ENCODE data around the gene RPLP2.

The RPLP2 gene

DNA sequence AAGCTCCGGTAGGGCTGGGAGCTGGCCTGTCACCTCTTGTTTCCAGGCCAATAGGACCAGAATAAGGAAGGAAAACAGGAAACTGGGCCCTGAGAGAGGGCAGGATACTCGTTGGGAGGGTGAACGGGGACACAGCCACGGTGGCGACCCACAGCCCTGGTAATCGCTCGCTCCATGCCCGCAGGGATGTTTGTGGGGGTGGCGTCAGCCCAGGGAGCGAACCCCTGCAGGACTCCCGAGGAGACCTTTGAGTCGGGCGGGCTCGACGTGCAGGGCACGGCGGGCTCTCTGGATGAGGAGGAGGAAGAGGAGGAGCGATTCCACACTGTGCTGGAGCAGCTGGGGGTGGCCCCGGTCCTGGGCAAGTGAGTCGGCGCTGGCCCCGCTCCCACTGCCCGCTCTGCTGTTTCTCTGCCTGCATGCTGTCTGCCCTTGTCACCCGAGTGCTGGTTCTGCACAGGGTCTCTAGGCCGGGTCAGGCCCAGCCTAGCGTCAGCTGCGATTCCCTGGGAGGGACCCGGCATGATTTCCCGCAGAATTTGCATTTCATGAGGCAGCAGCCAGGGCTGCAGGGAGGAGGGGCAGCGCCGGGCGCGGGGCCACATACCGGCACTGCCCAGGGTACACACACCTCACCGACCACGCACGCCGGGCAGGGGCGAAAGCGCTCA lies 19.5 kb downstream of the RPLP2 start:
- DNase-seq: no peak
- Mint-ChIP-seq H3K4me3 (peak overlapping the region; percentile 69 to 86), H3K27ac (no peak overlapping the region), H3K27me3 (peaks cover 54% of the 10 kb centered on the region), H3K9me3 (no peaks in the 10 kb centered on the region), H3K4me1 (peaks cover 73% of the 10 kb centered on the region)
- no peak for ATAC-seq

DNA sequence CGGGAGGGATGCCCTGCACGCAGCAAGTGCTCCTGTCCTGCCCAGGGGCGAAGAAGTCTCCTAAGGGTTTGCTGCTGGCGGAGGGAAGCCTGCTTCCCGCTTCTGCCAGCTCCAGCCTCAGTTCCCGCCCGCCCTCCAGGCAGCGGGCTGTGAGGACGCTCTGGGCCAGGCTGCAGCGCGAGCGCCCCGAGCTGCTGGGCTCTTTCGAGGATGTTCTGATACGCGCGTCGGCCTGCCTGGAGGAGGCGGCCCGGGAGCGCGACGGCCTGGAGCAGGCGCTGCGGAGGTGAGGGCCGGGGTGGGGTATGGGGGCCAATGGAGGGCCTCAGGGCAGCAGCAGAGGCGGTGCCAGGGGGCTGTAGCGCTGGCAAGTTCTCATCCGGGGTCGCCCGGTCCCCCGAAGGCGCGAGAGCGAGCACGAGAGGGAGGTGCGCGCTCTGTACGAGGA lies 20.1 kb downstream of the RPLP2 start:
- Mint-ChIP-seq H3K27ac (no peak overlapping the region), H3K27me3 (peaks cover 54% of the 10 kb centered on the region), H3K4me1 (peaks cover 79% of the 10 kb centered on the region), H3K9me3 (no peaks in the 10 kb centered on the region), H3K4me3 (peak overlapping the region; percentile 69 to 86)
- ATAC-seq (peak; percentile 8), DNase-seq (no peak)

DNA sequence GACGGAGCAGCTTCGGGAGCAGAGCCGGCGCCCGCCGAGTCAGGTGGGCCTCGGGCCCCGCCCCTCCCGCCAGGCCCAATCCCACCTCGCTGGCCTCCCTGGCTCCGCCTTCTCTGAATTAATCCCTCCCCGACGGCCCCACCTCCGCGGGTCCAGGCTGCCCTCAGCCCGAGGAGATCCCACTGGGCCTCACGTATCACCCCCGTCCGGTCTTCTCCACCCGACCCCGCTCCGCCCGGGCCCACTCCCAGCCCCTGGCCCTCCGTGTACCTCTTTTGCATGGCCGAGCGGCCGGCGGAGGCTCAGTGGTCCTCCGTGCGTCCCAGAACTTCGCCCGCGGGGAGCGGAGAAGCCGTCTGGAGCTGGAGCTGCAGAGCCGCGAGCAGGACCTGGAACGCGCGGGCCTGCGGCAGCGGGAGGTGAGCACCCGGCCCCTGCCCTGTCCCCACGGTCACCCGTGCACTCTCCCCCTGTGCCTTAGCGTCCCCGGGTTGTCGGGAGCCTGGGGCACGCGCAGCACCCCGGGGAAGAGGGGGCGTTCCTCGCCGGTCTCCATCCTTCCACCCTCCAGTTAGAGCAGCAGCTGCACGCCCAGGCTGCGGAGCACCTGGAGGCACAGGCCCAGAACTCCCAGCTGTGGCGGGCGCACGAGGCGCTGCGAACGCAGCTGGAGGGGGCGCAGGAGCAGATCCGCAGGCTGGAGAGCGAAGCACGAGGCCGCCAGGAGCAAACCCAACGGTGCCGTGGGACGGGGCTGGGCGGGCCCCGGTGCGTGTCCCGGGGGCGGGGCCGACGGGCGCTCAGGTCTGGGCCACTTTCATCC lies 20.7 kb downstream of the RPLP2 start:
- Mint-ChIP-seq H3K4me3 (peak overlapping the region; percentile 69 to 86), H3K4me1 (peaks cover 78% of the 10 kb centered on the region)

DNA sequence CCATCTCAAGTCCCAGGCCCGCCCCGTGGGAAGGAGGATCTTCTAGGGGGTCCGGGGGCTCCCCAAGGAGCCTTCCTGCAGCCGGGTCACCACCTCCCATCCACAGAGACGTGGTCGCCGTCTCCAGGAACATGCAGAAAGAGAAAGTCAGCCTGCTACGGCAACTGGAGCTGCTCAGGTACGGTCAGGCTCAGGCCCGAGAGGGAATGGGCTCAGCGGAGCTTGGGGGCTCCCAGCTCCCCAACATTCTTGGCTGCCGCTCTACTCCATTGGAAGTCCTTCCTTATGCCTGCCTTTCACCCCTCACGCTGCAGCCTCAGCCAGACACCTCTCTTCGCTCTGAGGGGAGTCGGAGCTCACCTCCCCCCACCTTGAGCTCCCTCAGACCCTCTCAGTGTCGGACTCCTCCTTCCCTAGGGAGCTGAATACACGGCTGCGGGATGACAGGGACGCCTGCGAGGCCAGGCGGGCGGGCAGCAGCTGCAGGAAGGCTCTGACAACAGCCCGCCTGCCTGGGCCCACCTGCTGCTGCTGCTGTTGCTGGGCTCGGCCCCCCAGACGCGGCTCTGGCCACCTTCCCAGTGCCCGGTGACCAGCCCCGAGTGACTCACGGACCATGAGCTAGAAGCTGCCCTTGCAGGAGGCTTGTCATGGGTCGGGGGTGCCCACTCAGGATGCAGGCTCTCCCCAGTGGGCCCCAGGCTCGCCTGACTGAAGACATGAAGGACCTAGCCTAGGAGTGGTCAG lies 21.5 kb downstream of the RPLP2 start:
- H3K4me3 Mint-ChIP-seq: peak overlapping the region; percentile 58 to 68
- ATAC-seq: no peak
- H3K27ac Mint-ChIP-seq: peak overlapping the region in 1 of 2 donors; percentile 85
- H3K27me3 Mint-ChIP-seq: peaks cover 54% of the 10 kb centered on the region
- peaks cover 83% of the 10 kb centered on the region for H3K4me1 Mint-ChIP-seq
- DNase-seq: peak in 1 of 2 donors; percentile 16
- no peaks in the 10 kb centered on the region for H3K9me3 Mint-ChIP-seq

More for the DNA sequence above, 20.7 kb downstream of the RPLP2 start:
- DNase-seq (peak; percentile 77 to 82), ATAC-seq (peak; percentile 61)
- H3K9me3 Mint-ChIP-seq: no peaks in the 10 kb centered on the region
- no peak overlapping the region for H3K27ac Mint-ChIP-seq
- peaks cover 54% of the 10 kb centered on the region for H3K27me3 Mint-ChIP-seq

DNA sequence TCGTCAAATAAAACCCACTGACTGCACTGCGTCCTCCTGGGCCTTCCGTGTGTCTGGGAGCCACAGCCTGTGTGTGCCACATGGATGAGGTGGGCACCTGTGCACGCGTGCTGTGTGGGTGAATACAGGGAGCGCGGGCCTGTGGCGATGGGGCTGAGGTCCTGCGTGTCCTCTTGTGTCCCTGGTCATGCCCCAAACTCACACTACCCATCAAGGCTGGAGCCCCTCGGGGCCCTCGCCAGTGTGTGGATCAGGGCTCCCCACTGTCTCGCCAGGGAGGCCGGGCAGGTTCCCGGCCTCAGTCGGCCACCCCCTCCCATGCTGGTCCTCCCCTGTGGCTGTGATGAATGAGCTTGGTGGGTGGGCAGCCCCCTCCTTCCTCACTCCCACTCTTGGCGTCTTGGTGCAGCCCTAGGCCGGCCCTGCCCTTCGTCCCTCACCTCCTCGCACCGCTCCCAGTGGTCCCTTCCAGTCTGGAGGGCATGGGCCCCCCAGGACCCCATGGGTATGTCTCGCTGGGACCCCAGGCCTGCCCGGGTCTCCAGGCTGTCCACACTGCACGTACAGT lies 22.3 kb downstream of the RPLP2 start:
- no peak for DNase-seq
- peaks cover 54% of the 10 kb centered on the region for H3K27me3 Mint-ChIP-seq
- ATAC-seq: no peak
- H3K27ac Mint-ChIP-seq: no peak overlapping the region
- no peaks in the 10 kb centered on the region for H3K9me3 Mint-ChIP-seq
- H3K4me1 Mint-ChIP-seq: peaks cover 81% of the 10 kb centered on the region
- H3K4me3 Mint-ChIP-seq: peak overlapping the region; percentile 58 to 68

DNA sequence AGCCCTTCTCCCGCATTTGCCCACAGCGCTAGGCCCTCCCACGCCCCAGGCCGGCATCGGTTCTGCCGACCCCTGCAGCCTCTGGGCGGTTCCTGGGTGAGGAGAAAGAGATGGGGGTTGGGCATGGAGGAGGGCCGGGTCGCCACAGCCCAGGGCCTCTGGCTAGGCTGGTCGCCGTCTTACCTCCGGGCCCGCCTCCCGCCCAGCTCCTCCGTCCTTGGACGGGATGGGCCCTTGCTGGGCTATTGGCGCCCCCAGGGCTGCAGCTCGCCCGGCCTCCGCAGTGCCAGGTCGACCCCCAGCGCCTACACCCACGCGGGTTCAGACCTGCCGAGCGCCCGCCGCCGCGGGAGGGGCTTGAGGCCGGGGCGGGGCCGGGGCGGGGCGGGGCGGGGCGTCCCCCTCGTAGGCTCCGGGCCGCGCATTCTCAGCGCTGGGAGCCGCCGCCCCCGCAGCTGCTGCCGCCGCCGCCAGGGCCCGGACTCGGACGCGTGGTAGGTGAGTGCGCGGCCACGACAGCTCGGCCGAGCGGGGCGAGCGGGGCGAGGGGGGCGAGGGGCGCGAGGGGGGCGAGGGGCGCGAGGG lies 22.9 kb downstream of the RPLP2 start, which contains the start of gene CD151:
TSS of gene CD151 (plus strand) at position 424 of the 585 bp plus-strand sequence. CDS start 3,118 bp downstream, outside the sequence.
- ATAC-seq: peak; percentile 58
- H3K27ac Mint-ChIP-seq: peak within 1 kb of the TSS in 1 of 2 donors; percentile 87

DNA sequence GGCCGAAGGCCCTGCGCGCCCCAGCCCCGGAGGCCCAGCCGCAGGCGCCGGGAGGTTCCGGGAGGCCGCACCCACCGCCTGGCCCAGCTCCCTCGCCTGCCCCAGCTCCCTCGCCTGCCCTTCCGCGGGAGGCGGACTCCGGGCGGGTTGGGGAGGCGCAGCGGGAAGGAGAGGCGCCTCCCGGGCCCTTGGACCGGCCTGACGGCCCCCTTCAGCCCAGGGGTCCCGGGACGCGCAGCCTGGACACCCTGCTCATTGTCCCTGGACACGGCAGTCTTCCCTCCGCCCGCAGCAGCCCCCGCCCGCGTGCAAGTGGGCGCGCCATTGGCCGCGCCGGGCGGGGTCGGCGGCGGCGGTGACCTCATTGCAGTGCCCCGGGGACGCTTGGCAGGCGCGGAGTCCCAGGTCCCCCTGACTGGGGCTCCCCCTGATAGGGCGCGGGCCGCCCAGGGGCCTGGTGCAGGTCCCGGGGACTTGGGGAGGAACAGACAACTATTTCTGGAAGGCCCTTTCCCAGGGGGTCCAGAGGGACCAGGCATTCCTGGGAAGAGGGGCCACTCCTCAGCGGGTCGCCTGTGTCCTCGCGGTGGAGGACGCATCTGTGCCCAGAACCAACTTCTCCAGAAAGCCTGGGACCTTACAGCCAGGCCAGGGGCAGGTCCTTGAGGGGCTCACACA lies 23.5 kb downstream of the RPLP2 start:
- H3K27me3 Mint-ChIP-seq: peaks cover 44% of the 10 kb centered on the region
- DNase-seq: peak; percentile 52 to 61
- peak overlapping the region in 1 of 2 donors; percentile 87 for H3K27ac Mint-ChIP-seq
- peak overlapping the region; percentile 72 to 79 for H3K4me3 Mint-ChIP-seq
- peaks cover 79% of the 10 kb centered on the region for H3K4me1 Mint-ChIP-seq
- H3K9me3 Mint-ChIP-seq: no peaks in the 10 kb centered on the region
- ATAC-seq: peak; percentile 53

More for the DNA sequence above, 22.9 kb downstream of the RPLP2 start, which contains the start of gene CD151:
- H3K27me3 Mint-ChIP-seq: peaks cover 50% of the 10 kb centered on the region
- peak within 1 kb of the TSS; percentile 72 to 79 for H3K4me3 Mint-ChIP-seq
- peak in 1 of 2 donors; percentile 60 for DNase-seq
- no peaks in the 10 kb centered on the region for H3K9me3 Mint-ChIP-seq
- H3K4me1 Mint-ChIP-seq: peaks cover 82% of the 10 kb centered on the region

DNA sequence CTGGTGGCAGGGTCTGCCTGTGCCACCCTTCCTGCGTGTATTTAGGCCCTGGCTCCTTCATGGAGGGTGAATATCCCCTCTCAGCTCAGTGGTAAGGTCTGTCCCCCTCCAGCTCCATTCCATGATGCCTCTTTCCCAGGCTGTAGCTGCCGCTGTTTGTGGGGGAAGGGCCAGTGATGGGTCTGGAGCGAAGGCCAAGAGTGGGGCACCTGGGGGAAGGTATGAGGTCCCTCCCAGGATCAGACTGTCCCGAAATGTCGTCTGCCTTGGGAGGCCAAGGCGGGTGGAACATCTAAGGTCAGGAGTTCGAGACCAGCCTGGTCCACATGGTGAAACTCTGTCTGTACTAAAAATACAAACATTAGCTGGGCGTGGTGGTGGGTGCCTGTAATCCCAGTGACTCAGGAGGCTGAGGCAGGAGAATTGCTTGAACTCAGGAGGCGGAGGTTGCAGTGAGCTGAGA lies 24.1 kb downstream of the RPLP2 start:
- ATAC-seq: no peak
- H3K4me3 Mint-ChIP-seq: peak overlapping the region; percentile 72 to 79
- peak overlapping the region; percentile 61 to 87 for H3K27ac Mint-ChIP-seq
- peaks cover 79% of the 10 kb centered on the region for H3K4me1 Mint-ChIP-seq
- peaks cover 37% of the 10 kb centered on the region for H3K27me3 Mint-ChIP-seq
- no peak for DNase-seq
- no peaks in the 10 kb centered on the region for H3K9me3 Mint-ChIP-seq

DNA sequence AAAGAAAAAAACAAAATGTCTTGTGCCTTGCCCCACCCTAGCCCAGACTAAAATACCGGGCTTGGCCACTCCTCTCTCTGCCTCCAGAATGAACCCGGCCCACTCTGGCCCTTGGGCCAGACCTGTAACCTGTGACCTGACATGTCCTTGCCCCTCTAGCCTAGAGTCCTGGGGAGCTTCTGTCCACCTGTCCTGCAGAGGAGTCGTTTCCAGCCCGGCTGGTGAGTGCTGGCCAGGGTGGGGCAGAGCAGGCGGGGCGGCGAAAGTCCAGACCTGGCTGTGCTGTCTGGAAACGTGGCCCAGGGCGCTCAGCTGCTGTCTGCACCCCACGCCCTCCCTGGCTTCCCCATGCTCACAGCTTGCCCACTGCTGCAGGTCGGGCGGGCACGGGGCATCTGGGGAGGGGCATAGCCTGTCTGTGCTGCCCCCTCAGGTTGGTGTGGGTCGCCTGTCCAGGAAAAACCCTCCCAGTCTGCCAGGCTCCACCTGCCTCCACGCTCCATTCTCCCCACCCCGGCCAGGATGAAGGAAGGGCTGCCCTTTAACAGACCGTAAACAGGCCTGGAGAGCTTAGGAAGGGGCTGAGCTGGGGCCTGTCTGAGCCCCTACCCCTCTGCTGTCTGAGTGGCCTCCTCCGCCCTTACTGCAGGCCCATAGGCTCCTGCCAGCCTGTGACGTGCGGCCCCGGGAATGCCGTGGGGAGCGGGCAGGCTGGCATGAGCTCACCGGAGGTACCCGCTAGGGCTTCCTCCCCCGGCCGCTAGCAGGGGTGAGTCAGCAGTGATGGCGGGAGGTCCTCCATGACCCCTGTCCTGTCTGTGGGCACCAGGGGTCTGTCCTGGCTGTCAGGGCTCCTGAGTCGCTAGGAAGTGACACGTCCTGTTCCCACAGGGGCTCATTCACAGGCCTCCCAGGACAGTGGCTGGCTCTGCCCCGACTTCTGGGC lies 24.9 kb downstream of the RPLP2 start:
- Mint-ChIP-seq H3K4me1 (peaks cover 75% of the 10 kb centered on the region), H3K4me3 (peak overlapping the region; percentile 72 to 79), H3K27me3 (peaks cover 30% of the 10 kb centered on the region), H3K27ac (no peak overlapping the region), H3K9me3 (no peaks in the 10 kb centered on the region)
- ATAC-seq (no peak), DNase-seq (no peak)

DNA sequence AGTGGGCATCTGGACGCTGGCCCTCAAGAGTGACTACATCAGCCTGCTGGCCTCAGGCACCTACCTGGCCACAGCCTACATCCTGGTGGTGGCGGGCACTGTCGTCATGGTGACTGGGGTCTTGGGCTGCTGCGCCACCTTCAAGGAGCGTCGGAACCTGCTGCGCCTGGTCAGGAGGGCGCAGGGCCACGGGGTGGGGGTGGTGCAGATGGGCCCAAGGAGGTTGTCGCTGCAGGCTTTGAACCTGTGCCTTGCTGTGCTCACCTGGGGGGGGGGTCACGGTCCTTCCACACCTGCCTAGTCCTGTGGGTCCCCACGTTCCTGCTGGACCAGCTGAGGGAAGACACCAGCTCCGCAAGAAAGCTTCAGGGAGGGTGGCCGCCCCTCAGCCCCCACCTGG lies 26.5 kb downstream of the RPLP2 start:
- peaks cover 78% of the 10 kb centered on the region for H3K4me1 Mint-ChIP-seq

DNA sequence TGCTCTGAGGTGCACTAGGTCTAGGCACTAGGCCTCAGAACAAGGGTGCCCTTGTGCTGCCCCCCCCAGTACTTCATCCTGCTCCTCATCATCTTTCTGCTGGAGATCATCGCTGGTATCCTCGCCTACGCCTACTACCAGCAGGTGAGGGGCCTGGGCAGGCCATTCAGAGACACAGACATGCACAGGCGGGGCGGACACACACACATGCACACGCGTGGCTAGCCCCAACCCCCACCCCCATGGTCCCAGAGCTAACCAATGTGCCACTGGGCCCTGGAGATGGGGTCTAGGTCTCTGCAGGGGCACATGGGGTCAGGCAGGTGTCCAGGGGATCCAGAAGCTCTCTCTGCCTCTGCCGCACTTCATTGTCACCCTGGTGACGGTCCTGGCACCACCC lies 26.9 kb downstream of the RPLP2 start:
- Mint-ChIP-seq H3K4me1 (peaks cover 76% of the 10 kb centered on the region), H3K27me3 (peaks cover 9% of the 10 kb centered on the region), H3K27ac (no peak overlapping the region), H3K4me3 (no peak overlapping the region), H3K9me3 (no peaks in the 10 kb centered on the region)
- ATAC-seq (no peak), DNase-seq (no peak)

More for the DNA sequence above, 26.5 kb downstream of the RPLP2 start:
- Mint-ChIP-seq H3K27me3 (peaks cover 13% of the 10 kb centered on the region), H3K9me3 (no peaks in the 10 kb centered on the region), H3K27ac (no peak overlapping the region), H3K4me3 (no peak overlapping the region)
- no peak for ATAC-seq
- DNase-seq: no peak

DNA sequence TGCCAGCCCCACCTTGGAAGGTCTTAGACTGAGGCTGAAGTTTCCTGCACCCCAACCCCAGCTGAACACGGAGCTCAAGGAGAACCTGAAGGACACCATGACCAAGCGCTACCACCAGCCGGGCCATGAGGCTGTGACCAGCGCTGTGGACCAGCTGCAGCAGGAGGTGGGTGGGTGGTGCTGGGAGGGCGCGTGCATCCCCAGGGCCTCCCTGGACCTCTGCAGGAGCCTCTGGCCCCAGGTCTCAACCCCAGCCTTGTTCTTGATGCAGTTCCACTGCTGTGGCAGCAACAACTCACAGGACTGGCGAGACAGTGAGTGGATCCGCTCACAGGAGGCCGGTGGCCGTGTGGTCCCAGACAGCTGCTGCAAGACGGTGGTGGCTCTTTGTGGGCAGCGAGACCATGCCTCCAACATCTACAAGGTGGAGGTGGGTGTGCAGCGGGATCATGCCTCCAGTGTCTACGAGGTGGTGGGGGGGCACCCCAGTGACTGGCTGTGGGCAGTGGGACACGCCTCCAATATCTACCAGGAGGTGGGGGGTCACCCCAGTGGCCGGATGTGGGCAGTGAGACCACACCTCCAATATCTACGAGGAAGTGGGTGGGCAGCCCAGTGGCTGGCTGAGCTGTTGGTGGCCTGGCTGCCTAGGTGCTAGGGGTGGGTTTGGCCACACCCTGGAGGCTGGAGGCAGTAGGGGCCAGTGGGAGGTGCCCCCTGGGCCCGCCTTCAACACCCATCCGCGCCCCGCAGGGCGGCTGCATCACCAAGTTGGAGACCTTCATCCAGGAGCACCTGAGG lies 27.6 kb downstream of the RPLP2 start:
- peaks cover 69% of the 10 kb centered on the region for H3K4me1 Mint-ChIP-seq
- DNase-seq: no peak
- no peak overlapping the region for H3K4me3 Mint-ChIP-seq
- no peak for ATAC-seq
- no peak overlapping the region for H3K27ac Mint-ChIP-seq
- no peaks in the 10 kb centered on the region for H3K9me3 Mint-ChIP-seq
- peaks cover 2% of the 10 kb centered on the region for H3K27me3 Mint-ChIP-seq

DNA sequence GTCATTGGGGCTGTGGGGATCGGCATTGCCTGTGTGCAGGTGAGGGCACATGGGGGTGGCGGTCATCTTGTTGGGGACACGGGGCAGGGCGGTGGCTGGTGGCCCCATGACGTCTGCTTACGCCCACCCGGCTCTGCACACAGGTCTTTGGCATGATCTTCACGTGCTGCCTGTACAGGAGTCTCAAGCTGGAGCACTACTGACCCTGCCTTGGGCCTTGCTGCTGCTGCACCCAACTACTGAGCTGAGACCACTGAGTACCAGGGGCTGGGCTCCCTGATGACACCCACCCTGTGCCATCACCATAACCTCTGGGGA lies 28.2 kb downstream of the RPLP2 start:
- Mint-ChIP-seq H3K27me3 (no peaks in the 10 kb centered on the region), H3K4me3 (no peak overlapping the region), H3K27ac (no peak overlapping the region), H3K9me3 (no peaks in the 10 kb centered on the region), H3K4me1 (peaks cover 68% of the 10 kb centered on the region)
- DNase-seq (no peak), ATAC-seq (no peak)

All from stimulated activated naive CD8-positive, alpha-beta T cell treated with anti-CD3 and anti-CD28 coated beads, Interleukin-15, amount 100 ng/mL, for 72 hours (primary cell).